Measurements from ENCODE around the gene SBNO2.
A peak's percentile ranks its signal among the peaks of the same experiment; 100 is the strongest.

The SBNO2 gene

DNA sequence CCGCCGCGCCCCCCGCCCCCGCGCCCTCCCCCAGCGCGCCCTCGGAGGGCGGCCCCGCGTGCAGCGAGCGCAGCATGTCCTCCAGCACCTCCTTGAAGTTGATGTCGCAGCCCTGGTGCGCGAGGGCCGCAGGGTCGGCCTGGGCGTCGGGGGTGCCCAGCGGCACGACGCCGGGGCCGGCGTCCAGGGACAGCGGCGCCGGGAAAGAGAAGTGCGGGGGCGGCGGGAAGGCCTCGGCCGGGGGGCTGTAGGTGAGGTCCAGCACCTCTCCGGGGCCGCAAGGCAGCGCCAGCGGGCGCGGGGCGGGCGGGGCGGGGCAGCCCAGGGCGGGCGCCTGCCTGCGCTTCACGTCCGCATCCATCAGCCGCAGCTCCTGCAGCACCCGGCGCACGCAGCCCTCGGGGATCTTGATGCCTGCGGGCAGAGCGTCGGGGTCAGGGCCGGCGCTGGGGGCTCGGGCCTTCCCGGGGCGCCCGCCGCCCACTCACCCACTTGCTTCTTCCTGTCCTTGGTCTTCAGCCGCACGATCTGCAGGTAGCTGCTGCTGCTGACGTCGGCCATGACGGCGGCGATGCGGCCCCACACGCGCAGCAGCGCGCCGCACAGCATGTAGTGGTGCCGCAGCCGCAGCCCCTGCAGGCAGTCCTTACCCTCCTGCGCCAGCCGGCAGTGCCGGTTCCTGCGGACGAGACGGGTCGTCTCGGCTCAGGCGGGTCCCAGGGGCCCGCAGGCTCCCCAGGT lies 65.6 kb downstream of the SBNO2 start:
- no peak for DNase-seq (ENCODE audit: low read depth in 1 of 2, low spot score in 1 of 2)

GRCh38 chr19:1107661-1108261 lies 66.3 kb downstream of the SBNO2 start:
- DNase-seq (ENCODE audit: low read depth in 1 of 2, low spot score in 1 of 2), result no peak

GRCh38 chr19:1106841-1107660 lies 67.0 kb downstream of the SBNO2 start:
- no peak for DNase-seq (ENCODE audit: low read depth in 1 of 2, low spot score in 1 of 2)

- no peak for DNase-seq (ENCODE audit: low read depth in 1 of 2, low spot score in 1 of 2)
Observed at GRCh38 chr19:1105873-1106840, 67.9 kb downstream of the SBNO2 start.

- no peak for DNase-seq (ENCODE audit: low read depth in 1 of 2, low spot score in 1 of 2)
Observed at GRCh38 chr19:1105008-1105872, 68.8 kb downstream of the SBNO2 start.

DNA sequence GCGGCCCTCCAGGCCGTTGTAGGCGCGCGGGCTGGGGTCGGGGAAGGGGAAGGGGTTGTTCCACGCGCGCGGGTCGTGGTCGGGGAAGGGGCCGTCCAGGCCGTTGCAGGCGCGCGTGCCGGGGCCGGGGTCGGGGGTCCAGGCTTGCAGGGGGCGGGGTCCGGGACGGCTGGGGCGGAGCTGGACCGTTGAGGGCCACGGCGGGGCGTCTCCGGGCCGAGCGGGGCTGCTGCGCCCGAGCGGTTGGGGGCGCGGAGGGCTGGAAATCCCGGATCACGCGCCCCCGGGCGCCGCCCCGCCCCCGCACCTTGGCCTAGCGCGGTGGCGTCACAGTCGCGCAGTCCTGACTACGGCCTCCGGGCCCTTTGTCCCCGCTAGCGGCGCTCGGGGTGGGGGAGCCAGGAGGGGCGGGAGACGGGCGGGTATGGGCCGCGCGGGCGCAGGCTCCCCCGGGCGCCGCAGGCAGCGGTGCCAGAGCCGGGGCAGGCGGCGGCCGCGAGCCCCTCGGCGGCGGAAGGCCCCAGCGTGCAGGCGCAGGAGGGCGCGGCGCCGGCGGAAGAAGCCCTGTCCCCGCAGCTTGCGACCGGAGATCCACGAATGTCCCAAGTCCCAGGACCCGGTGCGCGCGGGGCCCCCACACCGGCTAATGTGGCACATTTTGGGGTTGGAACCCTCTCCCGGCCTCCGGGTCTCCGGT lies 69.6 kb downstream of the SBNO2 start:
- DNase-seq (ENCODE audit: low read depth in 1 of 2, low spot score in 1 of 2), result peak in 1 of 2 donors; percentile 67

DNA sequence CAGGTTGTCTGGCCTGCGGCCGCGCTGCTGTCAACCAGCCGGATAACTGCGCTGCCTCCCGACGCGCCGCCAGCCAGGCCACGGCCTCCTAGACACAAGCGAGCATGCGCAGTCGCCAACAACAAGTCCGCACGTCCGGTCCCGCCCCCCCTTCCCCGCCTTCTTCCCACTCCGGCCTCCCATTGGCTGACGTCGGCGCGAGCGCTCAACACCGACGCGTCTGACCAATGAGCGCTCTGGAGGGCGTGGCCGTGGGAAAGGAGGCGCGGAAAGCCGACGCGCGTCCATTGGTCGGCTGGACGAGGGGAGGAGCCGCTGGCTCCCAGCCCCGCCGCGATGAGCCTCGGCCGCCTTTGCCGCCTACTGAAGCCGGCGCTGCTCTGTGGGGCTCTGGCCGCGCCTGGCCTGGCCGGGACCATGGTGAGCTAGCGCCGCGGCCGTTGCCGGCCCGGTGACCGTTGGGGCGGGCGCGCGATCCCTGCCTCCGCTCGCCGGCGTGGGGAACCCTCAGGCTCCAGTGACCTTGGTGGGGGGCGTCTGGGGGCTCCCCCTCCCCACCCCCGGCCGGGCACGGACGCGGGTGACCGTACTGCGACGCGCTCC lies 70.3 kb downstream of the SBNO2 start, which contains the start of gene GPX4:
Gene GPX4 (plus strand): TSS at position 287 of the 603 bp plus-strand sequence. CDS start 50 bp downstream, at position 337.
- peak; percentile 98 for DNase-seq (ENCODE audit: low read depth in 1 of 2, low spot score in 1 of 2)

GRCh38 chr19:1103132-1103707 lies 70.8 kb downstream of the SBNO2 start:
- DNase-seq (ENCODE audit: low read depth in 1 of 2, low spot score in 1 of 2), result no peak

GRCh38 chr19:1102407-1103131 lies 71.5 kb downstream of the SBNO2 start:
- DNase-seq (ENCODE audit: low read depth in 1 of 2, low spot score in 1 of 2), result peak in 1 of 2 donors; percentile 43

DNA sequence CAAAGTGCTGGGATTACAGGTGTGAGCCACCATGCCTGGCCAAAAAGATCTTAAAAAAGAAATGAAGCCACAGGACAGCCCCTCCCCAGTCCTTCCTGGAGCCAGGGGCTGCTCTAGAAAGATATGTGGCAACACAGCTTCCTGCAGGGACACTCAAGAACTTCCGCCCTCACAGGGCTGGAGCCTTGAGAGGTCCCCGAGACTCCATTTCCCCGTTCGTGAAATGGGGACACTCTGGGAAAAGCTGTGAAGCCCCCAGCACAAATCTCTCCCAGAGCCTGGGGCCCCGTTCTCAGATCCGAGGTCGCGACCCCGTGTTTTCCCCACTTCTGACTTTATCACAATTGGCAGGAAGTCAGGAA lies 72.8 kb downstream of the SBNO2 start:
- no peak for DNase-seq (ENCODE audit: low read depth in 1 of 2, low spot score in 1 of 2)

GRCh38 chr19:1098177-1099051 lies 75.7 kb downstream of the SBNO2 start:
- no peak for DNase-seq (ENCODE audit: low read depth in 1 of 2, low spot score in 1 of 2)

DNA sequence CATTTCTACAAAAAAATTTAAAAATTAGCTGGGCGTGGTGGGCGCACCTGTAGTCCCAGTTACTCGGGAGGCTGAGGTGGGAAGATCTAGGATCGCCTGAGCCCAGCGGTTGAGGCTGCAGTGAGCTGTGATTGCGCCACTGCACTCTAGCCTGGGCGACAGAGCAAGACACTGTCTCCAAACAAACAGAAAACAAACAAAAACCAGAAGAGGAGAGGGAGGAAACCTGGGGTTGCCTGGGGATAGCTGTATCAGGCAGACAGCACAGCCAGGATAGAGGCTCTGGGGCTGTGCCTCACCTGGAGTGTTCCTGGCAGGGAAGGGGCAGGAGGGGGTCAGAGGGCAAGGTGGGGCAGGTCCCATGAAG lies 76.3 kb downstream of the SBNO2 start:
- no peak for DNase-seq (ENCODE audit: low read depth in 1 of 2, low spot score in 1 of 2)

DNA sequence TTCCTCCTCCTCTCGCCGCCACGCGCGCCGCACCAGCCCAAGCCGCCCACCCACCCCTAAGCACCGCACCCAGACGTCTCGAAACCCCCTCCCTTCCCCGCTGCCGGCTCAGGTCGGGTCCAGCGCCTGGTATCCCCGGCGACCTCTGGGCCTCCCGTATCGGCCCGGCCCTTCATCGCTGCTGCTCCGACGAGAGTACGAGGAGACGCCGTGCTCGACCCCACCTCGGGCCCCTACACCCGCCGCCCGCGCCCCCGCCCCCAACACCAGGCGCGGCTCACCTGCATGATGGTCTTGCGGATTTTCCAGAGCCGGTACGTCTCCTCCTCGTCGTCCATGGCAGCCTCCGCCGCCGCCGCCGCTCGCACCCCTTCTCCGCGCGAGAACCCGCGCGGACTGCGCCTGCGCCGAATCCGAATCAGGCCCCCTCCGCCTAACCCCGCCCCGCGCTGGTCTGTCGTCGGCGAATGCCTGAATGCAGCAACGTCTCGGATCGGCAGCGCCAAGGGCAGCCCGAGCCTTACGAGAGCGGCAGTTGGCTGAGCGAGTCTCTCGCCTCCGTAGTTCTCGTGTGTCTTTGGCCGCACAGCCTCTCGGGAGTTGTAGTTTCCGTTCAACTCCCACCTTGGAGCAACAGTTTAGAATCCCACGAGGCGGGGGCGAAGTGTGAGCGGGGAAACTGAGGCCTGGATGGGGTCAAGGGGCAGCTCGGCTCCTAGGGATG lies 78.9 kb downstream of the SBNO2 start, which contains the start of gene POLR2E:
Gene POLR2E (minus strand): TSS at position 398 of the 724 bp plus-strand sequence. CDS start 60 bp downstream, at position 338.
- DNase-seq (ENCODE audit: low read depth in 1 of 2, low spot score in 1 of 2), result peak; percentile 94 to 97

GRCh38 chr19:1094655-1094977 lies 79.5 kb downstream of the SBNO2 start:
- no peak for DNase-seq (ENCODE audit: low read depth in 1 of 2, low spot score in 1 of 2)

GRCh38 chr19:1093811-1094553 lies 80.1 kb downstream of the SBNO2 start:
- DNase-seq (ENCODE audit: low read depth in 1 of 2, low spot score in 1 of 2), result no peak

- DNase-seq (ENCODE audit: low read depth in 1 of 2, low spot score in 1 of 2), result no peak
Observed at GRCh38 chr19:1093330-1093729, 80.7 kb downstream of the SBNO2 start.
